Fibroblast of peridontal ligament (primary cell): ENCODE measurements around the gene RELN.

ENCODE experiments used
- DNase-seq: peaks from one replicate; pipeline ENCODE4 v3.0.0-alpha.2; 2010; ENCODE audit errors: extremely low read depth

The RELN gene

GRCh38 chr7:103718482-103719061 is 270.9 kb downstream of the RELN start:
- DNase-seq: no peak

- DNase-seq: no peak
Observed at GRCh38 chr7:103717574-103717973, 271.9 kb downstream of the RELN start.

- no peak for DNase-seq
Observed at GRCh38 chr7:103715376-103716120, 273.9 kb downstream of the RELN start.

GRCh38 chr7:103714376-103714927 is 275.0 kb downstream of the RELN start:
- no peak for DNase-seq

- DNase-seq: no peak
Observed at GRCh38 chr7:103712991-103713778, 276.3 kb downstream of the RELN start.

GRCh38 chr7:103711413-103711812 is 278.0 kb downstream of the RELN start:
- DNase-seq: no peak

- no peak for DNase-seq
Observed at GRCh38 chr7:103710247-103710646, 279.2 kb downstream of the RELN start.

GRCh38 chr7:103706805-103707204 is 282.7 kb downstream of the RELN start:
- no peak for DNase-seq

- DNase-seq: no peak
Observed at GRCh38 chr7:103705542-103705941, 283.9 kb downstream of the RELN start.

- DNase-seq: peak; percentile 37
Observed at GRCh38 chr7:103704701-103705100, 284.8 kb downstream of the RELN start.

GRCh38 chr7:103702982-103703381 is 286.5 kb downstream of the RELN start:
- no peak for DNase-seq

GRCh38 chr7:103702454-103702853 is 287.0 kb downstream of the RELN start:
- no peak for DNase-seq

- DNase-seq: no peak
Observed at GRCh38 chr7:103699032-103699431, 290.4 kb downstream of the RELN start.

GRCh38 chr7:103698064-103698463 is 291.4 kb downstream of the RELN start:
- DNase-seq: no peak

- no peak for DNase-seq
Observed at GRCh38 chr7:103695521-103695920, 293.9 kb downstream of the RELN start.

GRCh38 chr7:103694304-103694703 is 295.2 kb downstream of the RELN start:
- DNase-seq: no peak

GRCh38 chr7:103691291-103691690 is 298.2 kb downstream of the RELN start:
- DNase-seq: no peak

- DNase-seq: no peak
Observed at GRCh38 chr7:103690242-103690974, 299.1 kb downstream of the RELN start.

GRCh38 chr7:103689255-103689654 is 300.2 kb downstream of the RELN start:
- DNase-seq: no peak

GRCh38 chr7:103687951-103688350 is 301.5 kb downstream of the RELN start:
- no peak for DNase-seq

- DNase-seq: no peak
Observed at GRCh38 chr7:103687272-103687671, 302.2 kb downstream of the RELN start.

GRCh38 chr7:103686763-103687162 is 302.7 kb downstream of the RELN start:
- no peak for DNase-seq
